K562 (cell line): ENCODE data around the gene SIGLEC11. TPM values are rescaled to one million over a fixed set of nuclear protein-coding genes. Genes with fewer than 3 reads are reported as not detected.

Source experiments
- CBX2 ChIP-seq: fragments of 200-600 bp; sonication (generic); IDR thresholded peaks from one replicate; pipeline ENCODE4 v1.6.1; 2012; ENCODE audit warnings: mild to moderate bottlenecking, low read length, inconsistent platforms; ENCODE audit not compliant: insufficient read depth, poor library complexity, severe bottlenecking
- ESRRA ChIP-seq: fragments of 450-650 bp; IDR thresholded peaks from 2 replicates; pipeline ENCODE4 v1.6.1; 2014; ENCODE audit warnings: low read depth, mild to moderate bottlenecking, moderate library complexity, borderline replicate concordance
- GTF2A2 ChIP-seq: IDR thresholded peaks from 2 replicates; pipeline ENCODE4 v1.6.1; 2016; ENCODE audit warnings: mild to moderate bottlenecking, missing genetic modification characterization, missing compliant biosample characterization
- IRF2 ChIP-seq: sonication (generic); formaldehyde crosslinking; IDR thresholded peaks from 2 replicates; pipeline ENCODE4 v1.8.1; 2022; ENCODE audit warnings: mild to moderate bottlenecking, missing genetic modification reagents
- MTF1 ChIP-seq: fragments of 250-450 bp; sonication (Bioruptor Pico); IDR thresholded peaks from 2 replicates; pipeline ENCODE4 v1.9.0; 2021; ENCODE audit warnings: moderate library complexity, mild to moderate bottlenecking, inconsistent platforms, borderline replicate concordance
- NR4A1 ChIP-seq, 2 experiments: fragments of 250-450 bp in 1 of 2; fragments of 450-650 bp in 1 of 2; sonication (Bioruptor Pico) in 1 of 2; IDR thresholded peaks; 2 replicates each; pipeline versions ENCODE4 v1.4.0 to v1.6.1; 2016 to 2020; ENCODE audit warnings: mild to moderate bottlenecking in 2 of 2, missing compliant biosample characterization in 1 of 2, missing genetic modification characterization in 1 of 2, moderate library complexity in 1 of 2
- POLR3A ChIP-seq: IDR thresholded peaks from 2 replicates; pipeline ENCODE4 v1.6.1; 2011; ENCODE audit warnings: borderline replicate concordance, mild to moderate bottlenecking, moderate library complexity; ENCODE audit not compliant: insufficient read length, insufficient read depth; ENCODE audit errors: extremely low read depth
- RAD51 ChIP-seq: fragments of 450-650 bp; IDR thresholded peaks from 2 replicates; pipeline ENCODE4 v1.7.1; 2016; ENCODE audit warnings: low read depth, mild to moderate bottlenecking, borderline replicate concordance
- SP1 ChIP-seq: sonication (generic); formaldehyde crosslinking; IDR thresholded peaks from 2 replicates; pipeline ENCODE4 v1.8.1; 2022; ENCODE audit warnings: mild to moderate bottlenecking, missing genetic modification reagents
- SREBF1 ChIP-seq: fragments of 150-350 bp; IDR thresholded peaks from 2 replicates; pipeline ENCODE4 v1.6.1; 2014; ENCODE audit warnings: antibody characterized with exemption, low read depth, low read length, borderline replicate concordance
- SRSF7 ChIP-seq: fragments of 200-400 bp; formaldehyde crosslinking; optimal IDR thresholded peaks from 2 replicates; pipeline ENCODE3; 2017; ENCODE audit warnings: mild to moderate bottlenecking, low read depth, low read length
- TEAD1 ChIP-seq, 2 experiments: fragments of 450-650 bp in 1 of 2; sonication (generic) in 1 of 2; formaldehyde crosslinking; IDR thresholded peaks; 2 replicates each; pipeline versions ENCODE4 v1.4.0 to v1.8.0; 2020 to 2022; ENCODE audit warnings: mild to moderate bottlenecking in 2 of 2, missing genetic modification reagents in 1 of 2
- ZEB2 ChIP-seq: fragments of 450-650 bp; IDR thresholded peaks from 2 replicates; pipeline ENCODE4 v1.6.1; 2016
- ZNF239 ChIP-seq: fragments of 250-450 bp; sonication (Bioruptor Pico); IDR thresholded peaks from 2 replicates; pipeline ENCODE4 v1.4.0; 2020; ENCODE audit warnings: mild to moderate bottlenecking
- ZNF77 ChIP-seq: fragments of 250-450 bp; sonication (Bioruptor Pico); IDR thresholded peaks from 2 replicates; pipeline ENCODE4 v1.5.0; 2020
- polyA plus RNA-seq, 8 experiments: library from polyadenylated mRNA; depleted of rRNA in 4 of 8; stranded (reverse) in 5 of 8; unstranded in 3 of 8; fragments of >200 nt; fragmentation: Nextera tagmentation in 2 of 8; fragmentation: Illumina TruSeq in 1 of 8; extraction: Ambion mirVana in 2 of 8; extraction: Trizol in 1 of 8; gene quantifications; 2 replicates each; pipeline versions ENCODE4 v1.2.1 to v1.2.3, GENCODE V29; 2011 to 2014; ENCODE audit warnings: inconsistent platforms in 1 of 8, missing spikeins in 1 of 8
- total RNA-seq, 7 experiments: library from RNA; depleted of rRNA in 6 of 7; stranded (reverse); fragments of >200 nt in 6 of 7; fragmentation: Illumina TruSeq in 2 of 7; extraction: Trizol in 2 of 7; gene quantifications; 2 replicates each; pipeline versions ENCODE4 v1.2.1 to v1.2.3, GENCODE V29; 2011 to 2021; ENCODE audit warnings: low replicate concordance in 1 of 7
- TF ChIP-seq, protein P1 (sequence below): fragments of 250-450 bp; sonication (Bioruptor Pico); IDR thresholded peaks from 2 replicates; pipeline ENCODE4 v1.6.1; 2021; ENCODE audit warnings: mild to moderate bottlenecking
- TF ChIP-seq, protein P2 (sequence below): IDR thresholded peaks from 2 replicates; pipeline ENCODE4 v1.6.1; 2011; ENCODE audit warnings: borderline replicate concordance, low read depth, mild to moderate bottlenecking, moderate library complexity, low read length; ENCODE audit not compliant: insufficient read depth, poor library complexity, severe bottlenecking
- TF ChIP-seq, protein P3 (sequence below): fragments of 250-450 bp; sonication (Bioruptor Pico); IDR thresholded peaks from 2 replicates; pipeline ENCODE4 v1.8.0; 2021; ENCODE audit warnings: mild to moderate bottlenecking, moderate library complexity
- TF ChIP-seq, protein P4 (sequence below), 2 experiments: fragments of 450-650 bp in 1 of 2; sonication (generic) in 1 of 2; formaldehyde crosslinking in 1 of 2; IDR thresholded peaks in 1 of 2; conservative IDR thresholded peaks in 1 of 2; 2 replicates each; pipeline versions ENCODE4 v1.6.1 to v1.8.1; 2016 to 2023; ENCODE audit warnings: mild to moderate bottlenecking in 2 of 2, moderate library complexity in 2 of 2, inconsistent platforms in 1 of 2, missing genetic modification reagents in 1 of 2
- TF ChIP-seq, protein P5 (sequence below): fragments of 250-450 bp; sonication (Bioruptor Pico); IDR thresholded peaks from 2 replicates; pipeline ENCODE4 v1.5.0; 2021
- TF ChIP-seq, protein P6 (sequence below): fragments of 250-450 bp; sonication (Bioruptor Pico); IDR thresholded peaks from 2 replicates; pipeline ENCODE4 v1.8.0; 2021; ENCODE audit warnings: borderline replicate concordance, mild to moderate bottlenecking, moderate library complexity; ENCODE audit not compliant: poor library complexity, severe bottlenecking

Gene SIGLEC11
- total and polyA plus RNA-seq, 9 of the 15 experiments (the other 6 are each of a cell fraction or from before 2014, with no cell fraction given), result not detected

DNA sequence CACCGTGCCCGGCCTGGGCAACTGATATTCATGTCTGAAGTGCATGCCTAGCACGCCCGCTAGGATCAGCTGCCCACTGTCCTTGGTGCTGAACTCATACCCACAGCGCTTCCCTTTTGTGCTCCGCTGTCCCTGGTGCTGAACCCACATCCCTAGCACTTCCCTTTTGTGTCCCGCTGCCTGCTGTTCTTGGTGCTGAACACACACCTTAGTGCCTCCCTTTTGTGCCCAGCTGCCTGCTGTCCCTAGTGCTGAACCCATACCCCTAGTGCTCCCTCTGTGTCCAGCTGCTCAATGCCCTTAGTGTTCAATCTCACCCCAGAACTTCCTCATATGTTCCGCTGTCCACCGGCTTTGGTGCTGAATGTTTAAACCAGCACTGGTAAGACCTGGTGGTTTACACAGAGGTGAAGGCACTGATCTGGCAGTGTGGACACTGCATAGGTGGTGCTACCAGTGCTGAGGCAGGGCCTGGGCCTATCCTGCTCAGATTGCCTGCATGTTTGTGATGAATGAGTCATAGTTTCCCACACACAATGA, 26.3 kb upstream of the SIGLEC11 start (continued):
- TF ChIP-seq SP1 (CRISPR knock-in tag) (peak; percentile 99), RAD51 (no peak), ZNF239 (peak; percentile 87), SRSF7 (no peak), ZEB2 (0 out of 2 replicates have a peak, but pooled peaks have one; percentile 30), ESRRA (no peak), ZNF77 (CRISPR knock-in tag) (no peak), CBX2 (no peak), SREBF1 (peak; percentile 97), NR4A1 (CRISPR knock-in tag; IDR thresholded peaks at IDR 0.05) (peak; percentile 96), NR4A1 (tag; IDR thresholded peaks at IDR 0.05) (peak; percentile 98), POLR3A (no peak), GTF2A2 (tag) (peak; percentile 86), TEAD1 (CRISPR knock-in tag; IDR thresholded peaks at IDR 0.05) (peak; percentile 95 to 99), IRF2 (CRISPR knock-in tag) (peak; percentile 99), MTF1 (peak; percentile 82; the same call in 1 of the 2 replicates)
- TF ChIP-seq, protein P1, sequence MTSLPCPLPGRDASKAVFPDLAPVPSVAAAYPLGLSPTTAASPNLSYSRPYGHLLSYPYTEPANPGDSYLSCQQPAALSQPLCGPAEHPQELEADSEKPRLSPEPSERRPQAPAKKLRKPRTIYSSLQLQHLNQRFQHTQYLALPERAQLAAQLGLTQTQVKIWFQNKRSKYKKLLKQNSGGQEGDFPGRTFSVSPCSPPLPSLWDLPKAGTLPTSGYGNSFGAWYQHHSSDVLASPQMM (CRISPR knock-in tag), result no peak
- TF ChIP-seq, protein P2, sequence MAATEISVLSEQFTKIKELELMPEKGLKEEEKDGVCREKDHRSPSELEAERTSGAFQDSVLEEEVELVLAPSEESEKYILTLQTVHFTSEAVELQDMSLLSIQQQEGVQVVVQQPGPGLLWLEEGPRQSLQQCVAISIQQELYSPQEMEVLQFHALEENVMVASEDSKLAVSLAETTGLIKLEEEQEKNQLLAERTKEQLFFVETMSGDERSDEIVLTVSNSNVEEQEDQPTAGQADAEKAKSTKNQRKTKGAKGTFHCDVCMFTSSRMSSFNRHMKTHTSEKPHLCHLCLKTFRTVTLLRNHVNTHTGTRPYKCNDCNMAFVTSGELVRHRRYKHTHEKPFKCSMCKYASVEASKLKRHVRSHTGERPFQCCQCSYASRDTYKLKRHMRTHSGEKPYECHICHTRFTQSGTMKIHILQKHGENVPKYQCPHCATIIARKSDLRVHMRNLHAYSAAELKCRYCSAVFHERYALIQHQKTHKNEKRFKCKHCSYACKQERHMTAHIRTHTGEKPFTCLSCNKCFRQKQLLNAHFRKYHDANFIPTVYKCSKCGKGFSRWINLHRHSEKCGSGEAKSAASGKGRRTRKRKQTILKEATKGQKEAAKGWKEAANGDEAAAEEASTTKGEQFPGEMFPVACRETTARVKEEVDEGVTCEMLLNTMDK, result no peak
- TF ChIP-seq, protein P3, sequence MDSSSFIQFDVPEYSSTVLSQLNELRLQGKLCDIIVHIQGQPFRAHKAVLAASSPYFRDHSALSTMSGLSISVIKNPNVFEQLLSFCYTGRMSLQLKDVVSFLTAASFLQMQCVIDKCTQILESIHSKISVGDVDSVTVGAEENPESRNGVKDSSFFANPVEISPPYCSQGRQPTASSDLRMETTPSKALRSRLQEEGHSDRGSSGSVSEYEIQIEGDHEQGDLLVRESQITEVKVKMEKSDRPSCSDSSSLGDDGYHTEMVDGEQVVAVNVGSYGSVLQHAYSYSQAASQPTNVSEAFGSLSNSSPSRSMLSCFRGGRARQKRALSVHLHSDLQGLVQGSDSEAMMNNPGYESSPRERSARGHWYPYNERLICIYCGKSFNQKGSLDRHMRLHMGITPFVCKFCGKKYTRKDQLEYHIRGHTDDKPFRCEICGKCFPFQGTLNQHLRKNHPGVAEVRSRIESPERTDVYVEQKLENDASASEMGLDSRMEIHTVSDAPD (CRISPR knock-in tag), result peak; percentile 83
- TF ChIP-seq, protein P4, sequence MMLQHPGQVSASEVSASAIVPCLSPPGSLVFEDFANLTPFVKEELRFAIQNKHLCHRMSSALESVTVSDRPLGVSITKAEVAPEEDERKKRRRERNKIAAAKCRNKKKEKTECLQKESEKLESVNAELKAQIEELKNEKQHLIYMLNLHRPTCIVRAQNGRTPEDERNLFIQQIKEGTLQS (IDR thresholded peaks at IDR 0.05), result peak; percentile 53
- TF ChIP-seq, protein P4 (CRISPR knock-in tag; conservative IDR thresholded peaks at IDR 0.05), result peak; percentile 99
- TF ChIP-seq, protein P5, sequence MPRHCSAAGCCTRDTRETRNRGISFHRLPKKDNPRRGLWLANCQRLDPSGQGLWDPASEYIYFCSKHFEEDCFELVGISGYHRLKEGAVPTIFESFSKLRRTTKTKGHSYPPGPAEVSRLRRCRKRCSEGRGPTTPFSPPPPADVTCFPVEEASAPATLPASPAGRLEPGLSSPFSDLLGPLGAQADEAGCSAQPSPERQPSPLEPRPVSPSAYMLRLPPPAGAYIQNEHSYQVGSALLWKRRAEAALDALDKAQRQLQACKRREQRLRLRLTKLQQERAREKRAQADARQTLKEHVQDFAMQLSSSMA (CRISPR knock-in tag), result peak; percentile 83; the same call in 1 of the 2 replicates
- TF ChIP-seq, protein P6, sequence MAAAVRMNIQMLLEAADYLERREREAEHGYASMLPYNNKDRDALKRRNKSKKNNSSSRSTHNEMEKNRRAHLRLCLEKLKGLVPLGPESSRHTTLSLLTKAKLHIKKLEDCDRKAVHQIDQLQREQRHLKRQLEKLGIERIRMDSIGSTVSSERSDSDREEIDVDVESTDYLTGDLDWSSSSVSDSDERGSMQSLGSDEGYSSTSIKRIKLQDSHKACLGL (CRISPR knock-in tag), result peak; percentile 83
